HG02981 (cell line): ENCODE results near the gene PADI3.

Experiments used
- ATAC-seq: cut with Tn5 transposase; IDR thresholded peaks from one replicate; pipeline ENCODE4 v1.9.1; 2021; ENCODE audit warnings: mild to moderate bottlenecking, moderate library complexity; ENCODE audit not compliant: unreplicated experiment

PADI3 gene, protein sequence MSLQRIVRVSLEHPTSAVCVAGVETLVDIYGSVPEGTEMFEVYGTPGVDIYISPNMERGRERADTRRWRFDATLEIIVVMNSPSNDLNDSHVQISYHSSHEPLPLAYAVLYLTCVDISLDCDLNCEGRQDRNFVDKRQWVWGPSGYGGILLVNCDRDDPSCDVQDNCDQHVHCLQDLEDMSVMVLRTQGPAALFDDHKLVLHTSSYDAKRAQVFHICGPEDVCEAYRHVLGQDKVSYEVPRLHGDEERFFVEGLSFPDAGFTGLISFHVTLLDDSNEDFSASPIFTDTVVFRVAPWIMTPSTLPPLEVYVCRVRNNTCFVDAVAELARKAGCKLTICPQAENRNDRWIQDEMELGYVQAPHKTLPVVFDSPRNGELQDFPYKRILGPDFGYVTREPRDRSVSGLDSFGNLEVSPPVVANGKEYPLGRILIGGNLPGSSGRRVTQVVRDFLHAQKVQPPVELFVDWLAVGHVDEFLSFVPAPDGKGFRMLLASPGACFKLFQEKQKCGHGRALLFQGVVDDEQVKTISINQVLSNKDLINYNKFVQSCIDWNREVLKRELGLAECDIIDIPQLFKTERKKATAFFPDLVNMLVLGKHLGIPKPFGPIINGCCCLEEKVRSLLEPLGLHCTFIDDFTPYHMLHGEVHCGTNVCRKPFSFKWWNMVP

DNA sequence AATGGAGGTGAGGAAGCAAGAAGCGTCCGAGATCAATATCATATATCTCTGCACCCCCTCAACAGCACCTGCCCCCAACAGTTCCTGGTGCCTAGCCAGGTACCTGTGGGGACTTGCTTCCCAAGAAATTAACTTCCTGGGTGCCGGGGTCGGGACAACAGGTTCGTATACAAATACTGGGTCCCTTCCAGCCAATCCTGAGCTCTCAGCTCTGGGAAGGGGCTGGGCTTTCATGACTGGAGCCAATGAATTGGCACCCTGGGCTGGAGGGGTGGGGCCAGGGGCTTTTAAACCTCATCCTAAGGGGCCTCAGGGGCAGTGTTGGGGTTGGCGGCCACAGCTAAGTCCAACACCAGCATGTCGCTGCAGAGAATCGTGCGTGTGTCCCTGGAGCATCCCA, at the start of gene PADI3:
PADI3 (plus strand) TSS at position 318 of the 400 bp plus-strand sequence; CDS start at position 358, 40 bp downstream.
- ATAC-seq, result no peak

DNA sequence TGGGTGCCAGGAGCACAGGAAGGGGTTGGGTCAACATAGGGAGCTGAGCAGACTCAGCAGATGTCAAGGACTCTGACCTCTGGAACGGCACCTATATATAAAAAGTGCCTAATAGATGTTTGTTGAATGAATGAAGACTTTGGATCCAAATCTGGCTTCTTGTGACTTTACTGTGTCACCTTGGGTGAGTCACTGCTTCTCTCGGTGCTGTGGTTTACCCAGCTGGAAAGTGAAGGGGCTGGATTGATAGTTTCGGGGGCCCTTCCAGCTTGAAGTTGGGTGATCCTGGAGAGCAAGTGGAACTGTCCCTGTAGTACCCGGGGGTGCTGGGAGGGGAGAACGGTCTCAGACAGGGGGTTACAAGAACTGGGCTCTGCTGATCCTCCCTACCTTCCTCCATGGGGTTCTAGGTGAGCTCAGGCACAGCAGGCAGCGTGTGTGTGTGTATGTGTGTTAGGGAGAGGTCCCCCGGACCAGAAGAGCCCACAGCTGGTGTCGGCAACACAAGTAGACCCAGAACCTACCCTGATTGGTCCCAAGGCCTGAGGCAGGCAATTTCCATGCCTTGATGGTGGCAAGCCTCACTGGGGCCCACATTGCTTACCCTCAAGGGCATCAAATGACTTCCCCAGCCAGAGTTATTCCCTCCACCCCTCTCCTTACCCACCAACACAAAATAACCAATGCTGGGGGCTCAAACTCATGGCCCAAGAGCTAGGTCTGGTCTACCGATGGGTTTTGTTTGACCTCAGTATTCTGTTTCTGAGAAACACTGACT, 49.4 kb upstream of the PADI3 start:
- no peak for ATAC-seq

DNA sequence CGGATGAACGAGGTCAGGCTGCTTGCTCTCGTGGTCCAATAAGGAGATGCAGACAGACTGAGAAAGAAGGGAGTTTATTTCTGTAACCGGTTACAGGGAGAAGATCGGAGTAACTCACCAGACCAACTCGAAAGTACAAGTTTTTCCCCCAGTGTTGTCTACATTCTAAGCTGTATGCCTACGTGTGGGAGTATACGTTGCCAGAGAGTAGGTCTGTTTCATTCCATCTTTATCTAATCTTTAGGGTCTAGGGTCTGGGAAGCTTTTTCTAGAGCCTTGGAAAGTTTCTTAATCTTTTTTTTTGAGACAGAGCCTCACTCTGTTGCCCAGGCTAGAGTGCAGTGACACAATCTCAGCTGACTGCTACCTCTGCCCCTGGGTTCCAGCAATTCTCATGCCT, 48.7 kb upstream of the PADI3 start:
- ATAC-seq, result no peak

DNA sequence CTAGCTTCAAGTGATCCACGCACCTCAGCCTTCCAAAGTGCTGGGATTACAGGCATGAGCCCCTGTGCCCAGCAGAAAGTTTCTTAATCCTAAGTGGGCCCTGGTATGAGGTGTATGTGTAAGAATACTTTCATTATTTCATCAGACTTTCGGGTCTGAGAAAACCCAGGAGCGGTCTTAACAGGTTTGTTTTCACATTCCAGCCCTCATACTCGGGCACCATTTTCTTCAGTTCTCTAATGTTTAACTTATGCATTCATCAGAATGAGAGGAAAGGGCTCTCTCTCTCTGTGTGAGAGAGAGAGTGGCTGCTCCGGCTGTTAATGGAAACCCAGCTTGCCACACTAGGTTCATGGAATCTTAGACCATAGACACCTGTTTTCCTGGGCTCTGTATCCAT, 48.1 kb upstream of the PADI3 start:
- ATAC-seq, result no peak

DNA sequence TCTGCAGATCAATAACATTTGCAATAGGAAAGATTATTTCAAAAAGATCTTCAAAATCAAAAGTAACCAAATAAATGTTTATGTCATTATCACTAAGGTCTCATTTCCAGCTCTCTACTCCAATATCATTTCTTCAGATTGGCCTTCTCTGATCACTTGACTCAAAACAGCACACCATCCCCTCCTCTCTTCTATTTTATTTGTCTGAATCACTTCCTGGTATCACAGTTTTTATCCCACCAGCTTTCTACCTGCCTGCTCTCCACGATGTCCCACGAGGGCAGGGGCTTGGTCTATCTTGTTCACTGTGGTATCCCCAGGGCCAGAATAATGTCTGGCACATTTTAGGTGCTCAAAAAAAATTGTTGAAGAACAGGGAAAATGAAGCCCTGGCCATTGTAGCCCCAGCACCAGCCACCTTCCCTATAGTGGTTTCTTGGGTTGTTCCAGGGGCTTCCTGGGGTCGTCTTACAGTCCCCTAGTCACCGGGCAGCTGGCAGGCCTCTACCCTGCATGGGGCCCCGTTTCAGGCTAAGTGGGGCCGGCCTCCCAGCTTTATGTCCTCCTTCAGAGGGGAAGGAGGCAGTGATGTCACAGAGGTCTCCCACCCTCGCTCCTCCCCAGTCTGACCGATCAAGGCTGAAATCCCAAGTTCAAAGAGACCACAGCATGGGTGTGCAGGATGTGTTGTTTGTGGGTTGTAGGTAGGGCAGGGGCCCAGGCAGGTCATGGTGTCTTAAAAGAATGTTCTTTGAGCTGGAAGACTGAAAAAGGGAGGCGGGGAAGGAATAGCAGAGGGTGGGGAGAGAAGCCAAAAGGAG, 47.5 kb upstream of the PADI3 start:
- no peak for ATAC-seq

DNA sequence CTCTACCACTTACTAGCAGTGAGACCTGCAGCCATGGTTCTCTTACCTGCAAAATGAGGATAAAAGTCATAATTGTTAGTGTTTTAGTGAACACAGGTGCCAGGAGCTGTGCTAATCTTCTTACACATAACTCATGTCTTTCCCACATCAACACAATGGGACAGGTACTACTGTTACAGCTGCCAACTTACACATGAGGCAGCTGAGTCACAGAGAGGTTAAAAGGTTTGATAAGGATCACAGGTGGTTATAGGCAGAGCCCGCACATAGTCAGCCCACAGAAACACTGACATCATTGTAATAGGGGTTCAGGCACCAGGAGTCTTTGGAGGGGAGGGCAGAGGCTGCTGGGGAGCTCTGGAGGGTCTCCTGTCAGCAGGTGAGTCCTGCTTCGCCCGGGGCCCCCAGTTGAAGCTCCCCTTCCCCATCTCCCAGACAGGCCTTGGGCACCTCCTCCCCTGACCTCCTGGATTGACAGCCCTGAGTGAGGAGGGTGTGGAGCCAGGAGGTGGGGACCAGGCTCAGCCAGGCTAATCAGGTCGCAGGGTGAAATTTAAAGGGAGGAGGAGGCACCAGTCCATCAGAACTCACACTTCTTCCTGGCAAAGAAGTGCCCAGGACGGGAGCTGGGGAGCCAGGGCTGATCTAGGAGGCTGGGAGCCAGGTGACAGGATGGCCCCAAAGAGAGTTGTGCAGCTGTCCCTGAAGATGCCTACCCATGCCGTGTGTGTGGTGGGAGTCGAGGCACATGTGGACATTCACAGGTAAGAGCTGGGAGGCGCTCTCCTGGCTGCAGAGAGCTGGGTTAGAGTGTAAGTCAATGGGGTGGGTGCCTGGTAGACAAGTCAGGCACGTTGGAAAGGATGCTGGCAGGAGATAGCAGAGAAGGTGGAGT, 44.1 kb upstream of the PADI3 start, which contains the start of gene PADI1:
PADI1 (plus strand) TSS at position 583 of the 895 bp plus-strand sequence; CDS start at position 673, 90 bp downstream.
- no peak for ATAC-seq

DNA sequence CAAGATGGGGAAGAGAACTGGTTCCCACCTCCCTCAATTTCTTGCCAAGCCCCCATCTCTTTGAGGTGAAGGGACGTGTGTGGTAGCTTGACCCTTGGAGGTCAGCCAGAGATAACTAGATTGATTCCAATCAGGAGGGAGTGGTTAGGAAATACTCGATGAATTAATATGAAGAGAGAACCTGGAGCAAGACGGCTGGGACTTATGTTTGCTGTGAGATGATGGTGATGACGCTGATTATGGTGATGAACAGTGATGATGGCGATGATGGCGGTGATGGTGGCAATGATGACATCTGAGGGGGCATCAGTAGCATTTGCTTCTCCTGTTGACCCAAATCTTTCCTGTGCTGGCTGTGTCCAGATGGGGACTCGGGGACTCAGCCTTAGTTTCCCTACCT, 43.2 kb upstream of the PADI3 start:
- ATAC-seq, result no peak

DNA sequence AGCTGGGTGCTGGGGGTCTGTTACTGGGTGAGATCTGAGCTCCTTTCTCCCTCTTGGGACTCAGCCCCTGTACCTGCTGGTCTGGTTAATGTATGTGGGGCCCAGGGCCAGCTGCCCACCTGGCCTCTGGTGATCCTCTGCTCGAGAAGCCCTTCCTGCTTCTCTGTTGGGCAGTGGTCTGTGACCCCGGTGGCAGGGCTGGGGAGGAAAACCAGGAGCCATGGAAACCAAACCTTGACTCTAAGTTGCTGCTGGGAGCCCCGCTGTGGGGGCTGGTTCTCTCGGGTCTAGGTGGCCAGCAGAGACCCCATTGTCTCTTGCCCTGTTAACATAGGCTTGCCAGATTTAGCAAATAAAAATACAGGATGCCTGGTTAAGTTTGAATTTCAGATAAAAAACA, 42.7 kb upstream of the PADI3 start:
- no peak for ATAC-seq

DNA sequence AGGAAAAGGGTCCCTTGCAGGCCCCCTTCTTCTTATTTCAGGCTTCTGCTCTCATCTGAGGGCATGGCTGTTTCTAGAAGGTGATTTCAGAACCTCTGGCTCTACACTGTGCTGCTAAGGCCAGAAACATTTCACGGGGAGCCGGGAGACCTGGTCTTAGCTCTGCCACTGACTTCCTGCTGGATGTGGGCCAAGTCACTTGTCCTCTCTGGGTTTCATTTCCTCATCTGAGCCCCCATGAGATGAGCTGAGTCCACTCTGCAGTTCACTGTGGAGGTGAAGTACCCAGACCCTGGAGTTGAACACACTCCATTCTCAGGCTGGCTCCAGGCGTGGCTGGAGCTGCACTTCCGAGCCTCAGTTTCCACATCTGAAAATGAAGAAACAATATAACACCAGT, 41.9 kb upstream of the PADI3 start:
- no peak for ATAC-seq

DNA sequence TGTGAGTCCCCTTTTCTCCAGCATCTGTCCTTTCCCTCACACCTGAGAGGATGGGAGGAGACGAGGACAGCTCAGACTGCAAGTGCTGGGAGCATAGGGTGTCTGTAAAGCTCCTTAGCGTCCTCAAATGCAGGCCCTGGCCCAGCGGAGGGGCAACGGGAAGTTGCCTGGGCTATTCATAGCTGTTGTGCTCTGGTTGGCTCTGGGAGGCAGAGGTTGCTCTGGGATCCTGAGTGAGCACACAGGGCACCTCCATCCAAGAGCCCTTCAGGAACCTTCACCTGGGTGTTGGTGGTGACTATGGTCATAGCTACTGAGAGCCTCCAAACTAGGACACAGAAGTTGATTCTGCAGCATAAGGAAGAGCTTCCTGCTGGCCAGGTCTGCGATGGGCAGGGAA, 41.4 kb upstream of the PADI3 start:
- no peak for ATAC-seq

DNA sequence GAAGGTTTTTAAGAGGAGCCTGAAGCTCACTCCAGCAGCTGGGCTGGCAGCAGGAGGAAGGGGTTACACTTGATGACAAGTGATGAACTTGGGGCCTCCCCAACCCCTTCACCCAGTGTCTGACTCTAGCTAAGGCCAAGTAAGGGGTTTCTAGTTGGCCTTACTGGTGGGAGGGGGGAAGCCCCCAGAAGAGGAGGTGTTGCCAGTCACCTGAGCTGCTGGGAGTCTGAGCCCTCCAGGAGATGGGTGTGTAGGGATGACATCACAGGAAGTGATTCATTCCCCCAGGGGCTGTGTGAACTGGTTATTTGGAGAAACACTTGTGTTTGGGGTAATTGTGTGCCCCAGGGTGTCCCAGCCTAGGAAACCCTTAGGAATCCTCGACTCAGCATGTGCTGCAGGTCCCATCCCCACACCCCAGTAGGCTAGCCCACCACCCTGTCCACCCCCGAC, 40.9 kb upstream of the PADI3 start:
- ATAC-seq, result peak; percentile 60

DNA sequence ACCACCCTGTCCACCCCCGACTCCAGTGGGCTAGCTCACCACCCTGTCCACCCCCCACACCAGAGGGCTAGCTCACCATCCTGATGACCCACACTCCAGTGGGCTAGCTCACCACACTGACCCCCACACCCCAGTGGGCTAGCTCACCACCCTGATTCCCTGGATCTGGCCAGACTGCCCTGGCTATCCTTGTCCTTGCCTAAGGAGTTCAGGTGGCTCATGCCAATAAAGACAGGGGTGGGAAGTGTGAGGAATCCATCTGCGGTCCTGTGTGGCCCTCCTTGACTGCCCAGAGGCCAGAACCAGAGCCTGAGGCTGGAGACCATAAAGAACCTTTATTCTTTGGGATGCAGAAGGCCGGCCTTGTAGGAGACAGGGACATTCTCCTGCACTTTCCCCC, 40.4 kb upstream of the PADI3 start:
- no peak for ATAC-seq

DNA sequence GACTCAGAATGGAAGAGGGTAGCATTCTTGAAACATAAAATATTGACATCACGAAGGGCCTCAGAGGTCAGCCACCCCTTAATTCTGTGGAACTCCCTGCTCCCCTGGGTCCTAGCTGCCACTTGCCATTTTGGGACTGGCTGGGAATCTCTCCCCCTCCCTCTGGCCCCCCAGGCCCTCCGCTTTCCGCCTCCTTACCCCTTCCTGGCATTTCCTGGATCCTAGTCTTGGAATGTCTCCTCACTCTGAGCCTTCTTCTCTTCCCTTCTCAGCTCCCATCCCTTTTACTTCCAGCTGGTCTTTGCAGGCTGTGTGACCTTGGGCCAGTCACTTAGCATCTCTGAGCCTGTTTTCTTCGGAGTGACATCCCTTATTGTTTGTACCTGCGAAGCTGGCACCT, 39.5 kb upstream of the PADI3 start:
- no peak for ATAC-seq

DNA sequence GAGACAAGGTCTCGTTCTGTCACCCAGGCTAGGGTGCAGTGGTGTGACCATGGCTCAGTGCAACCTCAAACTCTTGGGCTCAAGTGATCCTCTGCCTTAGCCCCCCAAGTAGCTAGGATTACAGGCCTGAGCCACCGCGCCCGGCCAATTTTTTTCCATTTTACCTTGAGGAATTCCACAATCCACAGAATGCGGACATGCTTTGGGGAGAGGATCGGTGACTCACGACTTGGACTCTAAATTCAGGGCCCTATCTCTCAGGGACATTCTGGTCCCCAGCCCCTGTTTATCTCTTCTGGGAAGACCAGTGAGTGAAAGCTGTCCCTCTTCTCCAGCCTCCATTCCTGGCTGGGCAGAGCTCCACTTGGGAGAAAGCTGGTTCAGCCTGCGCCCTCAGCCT, 38.7 kb upstream of the PADI3 start:
- no peak for ATAC-seq

DNA sequence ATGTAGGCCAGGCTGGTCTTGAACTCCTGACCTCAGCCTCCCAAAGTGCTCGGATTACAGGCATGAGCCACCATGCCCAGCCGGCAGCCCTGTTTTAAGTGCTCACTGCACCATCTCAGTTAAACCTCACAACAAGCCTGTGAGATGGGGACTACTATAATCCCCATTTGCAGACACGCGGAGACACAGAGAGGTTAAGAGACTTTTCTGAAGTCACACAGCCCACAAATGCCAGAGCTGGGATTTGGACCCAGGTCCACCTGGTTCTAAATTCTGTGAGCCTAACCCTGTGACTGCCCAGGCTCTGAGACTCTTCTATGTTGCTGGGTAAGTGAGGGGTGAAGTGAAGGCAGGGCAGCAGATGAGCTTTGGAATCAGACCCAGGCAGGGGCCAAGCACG, 37.5 kb upstream of the PADI3 start:
- ATAC-seq, result no peak

DNA sequence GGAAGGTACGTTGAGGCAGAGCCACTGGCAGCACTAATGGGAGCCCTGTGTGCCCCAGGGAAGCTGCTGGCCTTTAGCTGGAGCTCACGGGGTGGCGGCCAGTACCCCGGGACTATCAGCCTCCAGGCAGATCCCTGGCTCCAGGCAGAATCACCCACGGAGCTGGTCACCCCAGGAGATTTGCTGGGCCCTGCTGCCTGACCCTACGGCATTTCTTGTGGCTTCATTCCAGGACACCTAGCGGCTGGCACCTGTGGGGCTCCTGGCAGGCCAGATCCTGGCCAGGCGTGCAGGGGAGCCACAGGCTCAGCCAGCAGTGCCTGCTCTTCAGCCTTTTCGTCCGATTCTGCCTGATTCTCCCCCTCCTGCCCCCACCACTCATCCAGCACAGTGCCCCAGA, 36.9 kb upstream of the PADI3 start:
- ATAC-seq, result no peak

DNA sequence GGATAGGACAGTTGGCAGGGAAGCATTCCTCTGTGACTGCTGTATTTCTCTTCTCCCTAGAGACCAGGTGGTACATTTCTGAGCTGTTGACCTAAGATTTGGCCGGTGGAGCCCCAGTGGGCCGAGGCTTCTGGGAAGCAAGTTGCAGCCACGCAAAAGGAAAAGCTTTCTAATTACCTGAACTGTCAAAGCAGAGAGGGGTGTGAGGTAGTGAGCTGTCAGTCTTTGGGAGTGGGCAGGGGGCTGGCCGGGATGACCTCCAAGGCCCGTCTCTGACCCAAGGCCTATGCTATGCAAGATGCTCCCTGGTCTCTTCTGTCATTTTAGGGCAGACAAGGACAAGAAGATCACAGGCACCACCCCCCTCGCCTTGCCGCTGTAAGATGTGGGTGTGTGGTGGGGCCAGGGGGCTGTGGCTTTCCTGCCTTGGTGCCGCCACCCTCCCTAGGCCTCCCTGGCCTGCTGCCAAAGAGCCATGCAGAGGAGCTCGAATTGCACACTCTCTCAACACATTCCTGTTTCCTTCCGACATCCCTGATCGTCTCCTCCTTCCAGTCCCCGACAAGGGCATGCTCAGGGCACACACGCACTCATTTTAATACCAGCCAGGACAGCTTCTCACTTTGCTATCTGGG, 36.3 kb upstream of the PADI3 start:
- ATAC-seq, result no peak

DNA sequence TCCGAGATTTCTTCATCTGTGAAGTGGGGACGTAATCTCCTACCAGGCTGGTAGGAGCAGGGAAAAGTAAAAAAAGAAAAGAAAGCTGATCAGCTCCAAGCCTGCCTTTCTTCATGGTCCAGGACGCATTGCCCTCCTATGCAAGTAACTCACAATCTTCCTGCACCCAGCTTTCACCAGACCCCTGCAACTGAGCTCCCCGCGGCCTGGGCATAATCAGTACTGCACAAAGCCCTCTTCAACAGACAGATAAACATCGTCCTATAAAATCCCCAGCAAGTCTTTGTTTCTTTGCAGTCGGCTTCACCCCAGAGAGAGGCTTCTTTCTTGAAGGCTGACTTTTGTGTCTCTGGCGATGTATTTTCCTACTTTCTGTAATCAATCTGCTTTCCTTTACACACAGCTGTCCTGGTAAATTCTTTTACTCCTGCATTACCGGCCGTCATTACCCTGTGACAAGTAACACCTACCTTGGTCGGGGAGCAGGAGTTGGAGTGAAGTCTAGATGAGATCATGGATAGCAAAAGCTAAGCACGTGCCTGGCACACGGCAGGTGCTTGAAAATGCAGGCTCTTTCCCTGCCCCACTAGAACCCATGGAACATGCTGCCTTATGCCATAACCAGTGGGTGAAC, 35.6 kb upstream of the PADI3 start:
- ATAC-seq, result no peak

DNA sequence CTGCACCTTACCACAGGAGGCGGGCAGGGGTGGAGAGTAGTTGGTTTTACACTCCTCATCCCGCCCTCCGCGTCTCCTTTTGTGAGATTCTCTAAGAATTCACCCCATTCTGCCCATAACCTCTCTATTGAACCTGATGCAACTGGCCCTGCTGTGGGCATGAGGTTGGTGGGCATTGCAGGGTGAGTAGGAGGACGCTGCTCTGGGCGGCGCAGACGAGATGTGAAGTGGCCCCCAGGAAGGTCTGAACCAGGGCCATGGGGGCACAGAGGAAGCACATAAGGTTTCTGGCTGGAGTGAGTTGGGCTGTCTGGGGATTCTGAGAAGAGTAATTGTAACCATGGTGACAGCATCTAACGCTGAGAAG, 35.1 kb upstream of the PADI3 start:
- ATAC-seq, result no peak
